GM21529 (cell line): ENCODE measurements around the gene SCRN2.

Source experiments
- ATAC-seq: cut with Tn5 transposase; IDR thresholded peaks from one replicate; pipeline ENCODE4 v1.9.1; 2021; ENCODE audit not compliant: unreplicated experiment

The SCRN2 gene

GRCh38 chr17:47840742-47841487, at the start of gene SCRN2:
SCRN2 (minus strand) TSS chr17:47841273; CDS start chr17:47840843, 430 bp downstream.
- peak; percentile 90 for ATAC-seq

- no peak for ATAC-seq
Measured at GRCh38 chr17:47889734-47890529, 48.9 kb upstream of the SCRN2 start.

- ATAC-seq: no peak
Measured at GRCh38 chr17:47888293-47888692, 47.2 kb upstream of the SCRN2 start.

GRCh38 chr17:47884905-47885730, 44.0 kb upstream of the SCRN2 start:
- no peak for ATAC-seq

- ATAC-seq: no peak
Measured at GRCh38 chr17:47884427-47884740, 43.3 kb upstream of the SCRN2 start.

GRCh38 chr17:47883589-47884426, 42.7 kb upstream of the SCRN2 start:
- no peak for ATAC-seq

- no peak for ATAC-seq
Measured at GRCh38 chr17:47882695-47883588, 41.9 kb upstream of the SCRN2 start.

- ATAC-seq: no peak
Measured at GRCh38 chr17:47882247-47882646, 41.2 kb upstream of the SCRN2 start.

GRCh38 chr17:47879776-47880454, 38.8 kb upstream of the SCRN2 start:
- no peak for ATAC-seq

GRCh38 chr17:47879028-47879585, 38.0 kb upstream of the SCRN2 start:
- no peak for ATAC-seq

- ATAC-seq: no peak
Measured at GRCh38 chr17:47878203-47879027, 37.3 kb upstream of the SCRN2 start.

GRCh38 chr17:47877368-47878034, 36.4 kb upstream of the SCRN2 start:
- ATAC-seq: no peak

- no peak for ATAC-seq
Measured at GRCh38 chr17:47875011-47875985, 34.2 kb upstream of the SCRN2 start.

GRCh38 chr17:47873200-47874090, 32.4 kb upstream of the SCRN2 start:
- no peak for ATAC-seq

GRCh38 chr17:47872651-47873161, 31.6 kb upstream of the SCRN2 start:
- no peak for ATAC-seq
